SK-N-SH (cell line): ENCODE measurements around the gene ABCC4.

Source experiments
- CTCF ChIP-seq: fragments of 200-600 bp; sonication (generic); IDR thresholded peaks from 2 replicates; pipeline ENCODE4 v1.6.1; 2017; ENCODE audit warnings: antibody characterized with exemption, mild to moderate bottlenecking, moderate library complexity
- FOXM1 ChIP-seq: IDR thresholded peaks from 2 replicates; pipeline ENCODE4 v1.4.0; 2012; ENCODE audit warnings: low read depth, mild to moderate bottlenecking
- IRF3 ChIP-seq: fragments of 150-350 bp; IDR thresholded peaks from 2 replicates; pipeline ENCODE4 v1.6.1; 2016; ENCODE audit warnings: mild to moderate bottlenecking, low read depth, low read length
- MAX ChIP-seq: IDR thresholded peaks from 2 replicates; pipeline ENCODE4 v1.4.0; 2012; ENCODE audit warnings: low read depth
- MXI1 ChIP-seq: IDR thresholded peaks from 2 replicates; pipeline ENCODE4 v1.6.1; 2012; ENCODE audit warnings: mild to moderate bottlenecking, low read depth, low read length, improper control_type of control experiment
- POLR2AphosphoS5 ChIP-seq: IDR thresholded peaks from 2 replicates; pipeline ENCODE4 v1.6.1; 2012; ENCODE audit warnings: low read depth, low read length
- RAD21 ChIP-seq: IDR thresholded peaks from 2 replicates; pipeline ENCODE4 v1.6.1; 2012; ENCODE audit warnings: mild to moderate bottlenecking, low read length
- REST ChIP-seq: IDR thresholded peaks from 2 replicates; pipeline ENCODE4 v1.6.1; 2012; ENCODE audit warnings: mild to moderate bottlenecking, low read depth, low read length, moderate library complexity
- TAF1 ChIP-seq: IDR thresholded peaks from 2 replicates; pipeline ENCODE4 v1.6.1; 2012; ENCODE audit warnings: low read depth, mild to moderate bottlenecking, low read length, moderate library complexity, borderline replicate concordance
- TCF12 ChIP-seq: IDR thresholded peaks from 2 replicates; pipeline ENCODE4 v1.4.0; 2012

- no peak for TF ChIP-seq CTCF
- no peak for TF ChIP-seq TCF12
- TF ChIP-seq IRF3, result no peak
- TF ChIP-seq MXI1, result no peak
- no peak for TF ChIP-seq MAX
- TF ChIP-seq POLR2AphosphoS5, result no peak
- TF ChIP-seq FOXM1, result no peak
- no peak for TF ChIP-seq TAF1
- TF ChIP-seq REST, result no peak
- no peak for TF ChIP-seq RAD21
These were observed 218.2 kb downstream of the ABCC4 start for GRCh38 chr13:95083066-95083465.
